Adrenal gland (tissue), 12 donors: Measurements from ENCODE around the gene AZU1. TPM values are rescaled to one million over a fixed set of nuclear protein-coding genes. Genes with fewer than 3 reads are reported as not detected.
A peak's percentile ranks its signal among the peaks of the same experiment; 100 is the strongest.

Source experiments
- DNase-seq, 7 donors: peaks; one replicate each; pipeline ENCODE4 v3.0.0-alpha.2; 2019 to 2020
- H3K27ac ChIP-seq, 5 donors: fragments of 200-600 bp; sonication (generic) in 4 of 5; 1 replicate in 3 of 5; 2 replicates in 2 of 5; pipeline versions ENCODE4 v1.5.1 to v1.8.0; 2016 to 2020; ENCODE audit warnings: mild to moderate bottlenecking in 1 of 5
- H3K27me3 ChIP-seq: fragments of 200-600 bp; 2 replicates; pipeline ENCODE4 v1.8.0; 2021
- H3K36me3 ChIP-seq, 2 donors: fragments of 200-600 bp; replicated peaks in 1 of 2; 1 replicate in 1 of 2; 2 replicates in 1 of 2; pipeline versions ENCODE4 v1.5.1 to v1.8.0; 2018 to 2022
- H3K4me1 ChIP-seq, 2 donors: fragments of 200-600 bp; replicated peaks in 1 of 2; 1 replicate in 1 of 2; 2 replicates in 1 of 2; pipeline versions ENCODE4 v1.5.1 to v1.8.0; 2018 to 2021
- H3K4me3 ChIP-seq, 4 donors: fragments of 200-600 bp; sonication (generic) in 3 of 4; one replicate each; pipeline ENCODE4 v1.5.1; 2016 to 2018
- H3K9me3 ChIP-seq, 3 donors: fragments of 200-600 bp; sonication (generic) in 1 of 3; replicated peaks in 1 of 3; 1 replicate in 2 of 3; 2 replicates in 1 of 3; pipeline versions ENCODE4 v1.5.1 to v1.8.0; 2016 to 2021
- CTCF ChIP-seq, 6 experiments: fragments of 450-650 bp in 4 of 6; fragments of 200-600 bp in 2 of 6; sonication (generic) in 1 of 6; IDR thresholded peaks; 1 replicate in 5 of 6; 2 replicates in 1 of 6; pipeline versions ENCODE4 v1.5.1 to v1.8.0; 2016 to 2021; ENCODE audit warnings: antibody characterized with exemption in 6 of 6, mild to moderate bottlenecking in 2 of 6, moderate library complexity in 1 of 6
- POLR2A ChIP-seq, 2 donors: fragments of 450-650 bp; IDR thresholded peaks; one replicate each; pipeline ENCODE4 v1.6.1; 2017; ENCODE audit warnings: antibody characterized with exemption in 2 of 2, mild to moderate bottlenecking in 2 of 2, moderate library complexity in 1 of 2
- WGBS, 4 donors: extraction: QIAGEN DNeasy Blood & Tissue Kit in 2 of 4; methylation state at CpG; one replicate each; pipeline versions ENCODE4 v1.1.5 to v1.1.7; 2013 to 2017; 5-methylcytosine and 5-hydroxymethylcytosine counted together
- intact Hi-C, 2 donors: fragments of 100-400 bp; cut with DNase I; formaldehyde crosslinking; loops; one replicate each; pipeline versions ENCODE4 v1.14.1 to v1.15.0; 2022 to 2023
- polyA plus RNA-seq, 3 donors: library from polyadenylated mRNA; stranded (reverse); fragments of 200-250 nt in 2 of 3; fragments of 350-450 nt in 1 of 3; fragmentation: Illumina TruSeq in 1 of 3; extraction: RNeasy Lipid Tissue Mini Kit (QIAGEN cat#74804) in 1 of 3; gene quantifications; one replicate each; pipeline ENCODE4 v1.2.3, GENCODE V29; 2013 to 2014
- total RNA-seq, 9 donors: library from RNA; depleted of rRNA in 4 of 9; stranded (reverse); fragments of >200 nt in 4 of 9; fragments of 120-200 nt in 1 of 9; fragmentation: NEBNext Ultra II Directional in 1 of 9; extraction: Animal tissue kit (Norgen Biotek cat#: 25700) in 1 of 9; gene quantifications; one replicate each; pipeline versions ENCODE4 v1.1.0 to v1.2.4, GENCODE V29; 2013 to 2023
- donor health status: healthy with polysubstance abuse.
- donor health status: Bipolar disorder and iron deficiency.
- donor health status: DM: yes; HTN: yes; CAD: no.
- donor health status: DM: no; HTN: no; CAD: no.
- donor health status: DM: no; HTN: no; CAD: no.
- donor health status: DM: yes; HTN: yes; CAD: no.

The AZU1 gene
- total and polyA plus RNA-seq, 12 donors = 0.11 to 1.1 (median 0.30) TPM; not detected in 5

GRCh38 chr19:782185-782877 lies 45.3 kb upstream of the AZU1 start:
- DNase-seq = peak in 1 of 7 donors; percentile 44
- Histone ChIP-seq H3K9me3 (no peaks in the 10 kb centered on the region), H3K4me3 (peak overlapping the region in 1 of 4 donors; percentile 39), H3K4me1 (no peaks in the 10 kb centered on the region), H3K27me3 (no peaks in the 10 kb centered on the region), H3K27ac (peak overlapping the region in 3 of 5 donors; percentile 60 to 85 (median 68)), H3K36me3 (no peaks in the 10 kb centered on the region)
- intact Hi-C loops = no loop called here
- 37 to 52% (median 42%) methylated on average over 25 to 29 of the region's 29 CpGs for WGBS, 4 donors
- no peak for TF ChIP-seq CTCF (IDR thresholded peaks at IDR 0.05)
- TF ChIP-seq POLR2A (IDR thresholded peaks at IDR 0.05) = no peak

- H3K27ac ChIP-seq = peak overlapping the region in 3 of 5 donors; percentile 60 to 85 (median 68)
Observed at GRCh38 chr19:782878-783668, 44.6 kb upstream of the AZU1 start.

GRCh38 chr19:784541-784940 lies 43.1 kb upstream of the AZU1 start:
- Histone ChIP-seq H3K9me3 (no peaks in the 10 kb centered on the region), H3K27ac (peak overlapping the region in 1 of 5 donors; percentile 58), H3K4me3 (no peak overlapping the region), H3K4me1 (peaks cover 0 to 13% of the 10 kb centered on the region in 2 donors), H3K36me3 (no peaks in the 10 kb centered on the region), H3K27me3 (no peaks in the 10 kb centered on the region)
- no peak for DNase-seq
- intact Hi-C loops = no loop called here
- WGBS, 4 donors = 66 to 82% (median 79%) methylated on average over 12 to 13 of the region's 13 CpGs
- TF ChIP-seq POLR2A (IDR thresholded peaks at IDR 0.05) (no peak), CTCF (IDR thresholded peaks at IDR 0.05) (no peak)

More at GRCh38 chr19:782878-783668, 44.6 kb upstream of the AZU1 start:
- Histone ChIP-seq H3K9me3 (no peaks in the 10 kb centered on the region), H3K4me3 (peak overlapping the region in 1 of 4 donors; percentile 39), H3K27me3 (no peaks in the 10 kb centered on the region), H3K36me3 (no peaks in the 10 kb centered on the region), H3K4me1 (no peaks in the 10 kb centered on the region)
- DNase-seq = peak in 1 of 7 donors; percentile 72
- TF ChIP-seq CTCF (IDR thresholded peaks at IDR 0.05) (no peak), POLR2A (IDR thresholded peaks at IDR 0.05) (no peak)
- 50 to 61% (median 61%) methylated on average over 29 to 30 of the region's 30 CpGs for WGBS, 4 donors
- intact Hi-C loops = no loop called here

- H3K36me3 ChIP-seq = no peaks in the 10 kb centered on the region
- peaks cover 0 to 17% of the 10 kb centered on the region in 2 donors for H3K4me1 ChIP-seq
- H3K9me3 ChIP-seq = no peaks in the 10 kb centered on the region
- no peaks in the 10 kb centered on the region for H3K27me3 ChIP-seq
- no peak for DNase-seq
- TF ChIP-seq POLR2A (IDR thresholded peaks at IDR 0.05) = no peak
- TF ChIP-seq CTCF (IDR thresholded peaks at IDR 0.05) = no peak
- 83 to 95% (median 89%) methylated on average over 9 to 16 of the region's 16 CpGs for WGBS, 4 donors
- H3K27ac ChIP-seq = peak overlapping the region in 2 of 5 donors; percentile 29 to 30
- no peak overlapping the region for H3K4me3 ChIP-seq
- intact Hi-C loops = no loop called here
Observed at GRCh38 chr19:787536-787935, 40.1 kb upstream of the AZU1 start.
